SK-N-SH treated with all-trans-retinoic acid at 6 μM for 48 hours (cell line): ENCODE measurements around the gene TPRN.

Experiments
- ATAC-seq: fragments of 200-7000 bp; cut with Tn5 transposase; 3 replicates; pipeline ENCODE4 v1.9.1; 2020; ENCODE audit warnings: mild to moderate bottlenecking, moderate library complexity
- ARNTL ChIP-seq: fragments of 450-650 bp; formaldehyde crosslinking; IDR thresholded peaks from 2 replicates; pipeline ENCODE4 v1.5.0; 2020; ENCODE audit warnings: low read depth, mild to moderate bottlenecking, moderate library complexity, borderline replicate concordance
- BACH2 ChIP-seq: fragments of 250-450 bp; sonication (Bioruptor Pico); IDR thresholded peaks from 2 replicates; pipeline ENCODE4 v1.9.0; 2021; ENCODE audit warnings: mild to moderate bottlenecking, borderline replicate concordance
- CREB5 ChIP-seq: fragments of 250-450 bp; sonication (Bioruptor Pico); IDR thresholded peaks from 2 replicates; pipeline ENCODE4 v1.5.1; 2020; ENCODE audit warnings: low read depth, mild to moderate bottlenecking, moderate library complexity
- CSDC2 ChIP-seq: fragments of 250-450 bp; sonication (Bioruptor Pico); IDR thresholded peaks from 2 replicates; pipeline ENCODE4 v1.5.0; 2020; ENCODE audit warnings: mild to moderate bottlenecking, moderate library complexity
- ESRRG ChIP-seq: fragments of 250-450 bp; sonication (Bioruptor Pico); IDR thresholded peaks from 2 replicates; pipeline ENCODE4 v1.6.1; 2021; ENCODE audit warnings: mild to moderate bottlenecking
- GLIS3 ChIP-seq: fragments of 250-450 bp; sonication (Bioruptor Pico); IDR thresholded peaks from 2 replicates; pipeline ENCODE4 v1.5.0; 2020; ENCODE audit warnings: mild to moderate bottlenecking, moderate library complexity
- ISL1 ChIP-seq: fragments of 250-450 bp; sonication (Bioruptor Pico); IDR thresholded peaks from 2 replicates; pipeline ENCODE4 v2.1.2; 2022; ENCODE audit warnings: mild to moderate bottlenecking, moderate library complexity
- OSR1 ChIP-seq: fragments of 250-450 bp; sonication (Bioruptor Pico); IDR thresholded peaks from 2 replicates; pipeline ENCODE4 v1.8.0; 2022; ENCODE audit warnings: moderate library complexity, mild to moderate bottlenecking, inconsistent platforms
- PATZ1 ChIP-seq: fragments of 250-450 bp; sonication (Bioruptor Pico); IDR thresholded peaks from 2 replicates; pipeline ENCODE4 v1.8.0; 2020; ENCODE audit warnings: mild to moderate bottlenecking, moderate library complexity, borderline replicate concordance
- PPARA ChIP-seq: fragments of 250-450 bp; sonication (Bioruptor Pico); IDR thresholded peaks from 2 replicates; pipeline ENCODE4 v1.5.0; 2020; ENCODE audit warnings: mild to moderate bottlenecking, borderline replicate concordance
- RARB ChIP-seq: fragments of 250-450 bp; sonication (Bioruptor Pico); IDR thresholded peaks from 2 replicates; pipeline ENCODE4 v1.8.0; 2021; ENCODE audit warnings: mild to moderate bottlenecking, moderate library complexity
- SNAI2 ChIP-seq: fragments of 250-450 bp; sonication (Bioruptor Pico); IDR thresholded peaks from 2 replicates; pipeline ENCODE4 v1.5.0; 2020; ENCODE audit warnings: mild to moderate bottlenecking, moderate library complexity
- TOX ChIP-seq: fragments of 250-450 bp; sonication (Bioruptor Pico); IDR thresholded peaks from 2 replicates; pipeline ENCODE4 v1.8.0; 2021; ENCODE audit warnings: mild to moderate bottlenecking, moderate library complexity, borderline replicate concordance
- ZC3H10 ChIP-seq: fragments of 250-450 bp; sonication (Bioruptor Pico); IDR thresholded peaks from 2 replicates; pipeline ENCODE4 v1.5.1; 2021; ENCODE audit warnings: mild to moderate bottlenecking, moderate library complexity
- ZFP3 ChIP-seq: fragments of 250-450 bp; sonication (Bioruptor Pico); IDR thresholded peaks from 2 replicates; pipeline ENCODE4 v1.5.0; 2020; ENCODE audit warnings: mild to moderate bottlenecking, moderate library complexity
- ZFP30 ChIP-seq: fragments of 450-650 bp; formaldehyde crosslinking; IDR thresholded peaks from 2 replicates; pipeline ENCODE4 v1.5.0; 2022; ENCODE audit warnings: mild to moderate bottlenecking, moderate library complexity
- ZNF565 ChIP-seq: fragments of 450-650 bp; formaldehyde crosslinking; conservative IDR thresholded peaks from 2 replicates; pipeline ENCODE4 v1.5.0; 2020; ENCODE audit warnings: low read depth, mild to moderate bottlenecking, moderate library complexity
- ZNF70 ChIP-seq: fragments of 450-650 bp; formaldehyde crosslinking; IDR thresholded peaks from 2 replicates; pipeline ENCODE4 v1.5.0; 2020; ENCODE audit warnings: mild to moderate bottlenecking, moderate library complexity
- ZNF8 ChIP-seq: fragments of 450-650 bp; formaldehyde crosslinking; IDR thresholded peaks from 2 replicates; pipeline ENCODE4 v1.5.0; 2020; ENCODE audit warnings: mild to moderate bottlenecking, moderate library complexity
- TF ChIP-seq, protein P1 (sequence below): fragments of 250-450 bp; sonication (Bioruptor Pico); IDR thresholded peaks from 2 replicates; pipeline ENCODE4 v1.8.0; 2021; ENCODE audit warnings: low read depth, mild to moderate bottlenecking, moderate library complexity, borderline replicate concordance
- TF ChIP-seq, protein P2 (sequence below): fragments of 250-450 bp; sonication (Bioruptor Pico); IDR thresholded peaks from 2 replicates; pipeline ENCODE4 v1.5.0; 2020; ENCODE audit warnings: mild to moderate bottlenecking, moderate library complexity

Gene TPRN

GRCh38 chr9:137242269-137243203, 42.0 kb upstream of the TPRN start:
- no peak for TF ChIP-seq RARB
- TF ChIP-seq CREB5 (CRISPR knock-in tag): no peak
- no peak for TF ChIP-seq CSDC2
- TF ChIP-seq PPARA: no peak
- no peak for TF ChIP-seq ESRRG (CRISPR knock-in tag)
- no peak for TF ChIP-seq ARNTL
- TF ChIP-seq ZNF8 (CRISPR knock-in tag): no peak
- no peak for TF ChIP-seq SNAI2 (CRISPR knock-in tag)
- no peak for TF ChIP-seq ZC3H10
- TF ChIP-seq, protein P1, sequence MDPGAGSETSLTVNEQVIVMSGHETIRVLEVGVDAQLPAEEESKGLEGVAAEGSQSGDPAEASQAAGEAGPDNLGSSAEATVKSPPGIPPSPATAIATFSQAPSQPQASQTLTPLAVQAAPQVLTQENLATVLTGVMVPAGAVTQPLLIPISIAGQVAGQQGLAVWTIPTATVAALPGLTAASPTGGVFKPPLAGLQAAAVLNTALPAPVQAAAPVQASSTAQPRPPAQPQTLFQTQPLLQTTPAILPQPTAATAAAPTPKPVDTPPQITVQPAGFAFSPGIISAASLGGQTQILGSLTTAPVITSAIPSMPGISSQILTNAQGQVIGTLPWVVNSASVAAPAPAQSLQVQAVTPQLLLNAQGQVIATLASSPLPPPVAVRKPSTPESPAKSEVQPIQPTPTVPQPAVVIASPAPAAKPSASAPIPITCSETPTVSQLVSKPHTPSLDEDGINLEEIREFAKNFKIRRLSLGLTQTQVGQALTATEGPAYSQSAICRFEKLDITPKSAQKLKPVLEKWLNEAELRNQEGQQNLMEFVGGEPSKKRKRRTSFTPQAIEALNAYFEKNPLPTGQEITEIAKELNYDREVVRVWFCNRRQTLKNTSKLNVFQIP (CRISPR knock-in tag): no peak
- no peak for TF ChIP-seq OSR1 (CRISPR knock-in tag)
- TF ChIP-seq, all 23 proteins: peak for 0
- ATAC-seq: no peak

- no peak for TF ChIP-seq CSDC2
- TF ChIP-seq ZFP30 (CRISPR knock-in tag): no peak
- no peak for TF ChIP-seq ZNF70 (CRISPR knock-in tag)
- no peak for TF ChIP-seq CREB5 (CRISPR knock-in tag)
- no peak for TF ChIP-seq BACH2 (CRISPR knock-in tag)
- no peak for TF ChIP-seq ARNTL
- no peak for TF ChIP-seq ZNF8 (CRISPR knock-in tag)
- no peak for TF ChIP-seq ZFP3
- TF ChIP-seq TOX (CRISPR knock-in tag): no peak
- TF ChIP-seq, protein P2, sequence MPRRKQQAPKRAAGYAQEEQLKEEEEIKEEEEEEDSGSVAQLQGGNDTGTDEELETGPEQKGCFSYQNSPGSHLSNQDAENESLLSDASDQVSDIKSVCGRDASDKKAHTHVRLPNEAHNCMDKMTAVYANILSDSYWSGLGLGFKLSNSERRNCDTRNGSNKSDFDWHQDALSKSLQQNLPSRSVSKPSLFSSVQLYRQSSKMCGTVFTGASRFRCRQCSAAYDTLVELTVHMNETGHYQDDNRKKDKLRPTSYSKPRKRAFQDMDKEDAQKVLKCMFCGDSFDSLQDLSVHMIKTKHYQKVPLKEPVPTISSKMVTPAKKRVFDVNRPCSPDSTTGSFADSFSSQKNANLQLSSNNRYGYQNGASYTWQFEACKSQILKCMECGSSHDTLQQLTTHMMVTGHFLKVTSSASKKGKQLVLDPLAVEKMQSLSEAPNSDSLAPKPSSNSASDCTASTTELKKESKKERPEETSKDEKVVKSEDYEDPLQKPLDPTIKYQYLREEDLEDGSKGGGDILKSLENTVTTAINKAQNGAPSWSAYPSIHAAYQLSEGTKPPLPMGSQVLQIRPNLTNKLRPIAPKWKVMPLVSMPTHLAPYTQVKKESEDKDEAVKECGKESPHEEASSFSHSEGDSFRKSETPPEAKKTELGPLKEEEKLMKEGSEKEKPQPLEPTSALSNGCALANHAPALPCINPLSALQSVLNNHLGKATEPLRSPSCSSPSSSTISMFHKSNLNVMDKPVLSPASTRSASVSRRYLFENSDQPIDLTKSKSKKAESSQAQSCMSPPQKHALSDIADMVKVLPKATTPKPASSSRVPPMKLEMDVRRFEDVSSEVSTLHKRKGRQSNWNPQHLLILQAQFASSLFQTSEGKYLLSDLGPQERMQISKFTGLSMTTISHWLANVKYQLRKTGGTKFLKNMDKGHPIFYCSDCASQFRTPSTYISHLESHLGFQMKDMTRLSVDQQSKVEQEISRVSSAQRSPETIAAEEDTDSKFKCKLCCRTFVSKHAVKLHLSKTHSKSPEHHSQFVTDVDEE (CRISPR knock-in tag): no peak
- TF ChIP-seq OSR1 (CRISPR knock-in tag): no peak
- no peak for TF ChIP-seq ZNF565 (CRISPR knock-in tag)
- TF ChIP-seq GLIS3 (CRISPR knock-in tag): no peak
- no peak for TF ChIP-seq ZC3H10
- TF ChIP-seq, protein P1 (CRISPR knock-in tag): no peak
- TF ChIP-seq ESRRG (CRISPR knock-in tag): no peak
- no peak for TF ChIP-seq PATZ1
- TF ChIP-seq RARB: no peak
- no peak for TF ChIP-seq ISL1 (CRISPR knock-in tag)
- ATAC-seq: no peak
Observed at GRCh38 chr9:137241490-137242268, 41.1 kb upstream of the TPRN start.
